GM21576 (cell line): ENCODE data around the gene TNFAIP3.
A peak's percentile ranks its signal among the peaks of the same experiment; 100 is the strongest.
"Not testable (repeated sequence)": the region's sequence is repeated elsewhere in the genome, so short reads cannot be mapped to it uniquely, and the experiment has no call there.

Experiments
- ATAC-seq: cut with Tn5 transposase; IDR thresholded peaks from one replicate; pipeline ENCODE4 v1.9.1; 2021; ENCODE audit warnings: mild to moderate bottlenecking, moderate library complexity; ENCODE audit not compliant: unreplicated experiment

The TNFAIP3 gene

DNA sequence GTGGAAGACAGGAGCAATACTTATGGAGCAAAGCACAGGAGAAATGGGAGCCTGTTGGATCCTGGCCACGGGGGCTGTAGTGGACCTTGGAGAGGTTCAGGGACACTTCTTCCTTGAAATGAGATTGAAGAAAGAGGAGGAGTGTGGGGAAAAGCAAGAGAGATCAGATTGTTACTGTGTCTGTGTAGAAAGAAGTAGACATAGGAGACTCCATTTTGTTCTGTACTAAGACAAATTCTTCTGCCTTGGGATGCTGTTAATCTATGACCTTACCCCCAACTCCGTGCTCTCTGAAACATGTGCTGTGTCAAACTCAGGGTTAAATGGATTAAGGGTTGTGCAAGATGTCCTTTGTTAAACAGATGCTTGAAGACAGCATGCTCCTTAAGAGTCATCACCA lies 22.7 kb upstream of the TNFAIP3 start:
- ATAC-seq: not testable (repeated sequence)

DNA sequence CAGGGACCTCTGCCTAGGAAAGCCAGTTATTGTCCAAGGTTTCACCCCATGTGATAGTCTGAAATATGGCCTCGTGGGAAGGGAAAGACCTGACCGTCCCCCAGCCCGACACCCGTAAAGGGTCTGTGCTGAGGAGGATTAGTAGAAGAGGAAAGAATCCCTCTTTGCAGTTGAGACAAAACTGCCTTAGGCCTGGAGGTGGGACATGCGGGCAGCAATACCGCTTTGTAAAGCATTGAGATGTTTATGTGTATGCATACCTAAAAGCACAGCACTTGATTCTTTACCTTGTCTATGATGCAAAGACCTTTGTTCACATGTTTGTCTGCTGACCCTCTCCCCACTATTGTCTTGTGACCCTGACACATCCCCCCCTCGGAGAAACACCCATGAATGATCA lies 22.3 kb upstream of the TNFAIP3 start:
- not testable (repeated sequence) for ATAC-seq

DNA sequence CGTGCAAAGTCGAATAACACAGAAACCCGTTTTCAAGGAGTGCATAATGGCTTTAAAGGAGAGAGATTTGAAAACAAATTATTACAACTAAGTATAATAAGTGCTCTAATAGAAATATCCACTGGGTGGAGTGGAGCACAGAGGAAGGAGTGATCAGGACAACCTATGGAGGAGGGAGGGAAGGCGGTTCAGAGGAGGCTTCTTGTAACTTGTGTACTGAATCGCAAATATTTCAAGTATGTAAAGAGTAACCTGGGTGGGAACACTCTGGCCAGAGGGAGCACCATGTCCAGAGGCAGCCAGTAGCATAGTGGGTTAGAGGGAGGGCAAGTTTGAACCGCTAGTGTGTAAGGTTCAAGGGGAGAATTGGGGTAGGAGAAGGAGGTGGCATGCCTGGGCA lies 21.6 kb upstream of the TNFAIP3 start:
- ATAC-seq: no peak

DNA sequence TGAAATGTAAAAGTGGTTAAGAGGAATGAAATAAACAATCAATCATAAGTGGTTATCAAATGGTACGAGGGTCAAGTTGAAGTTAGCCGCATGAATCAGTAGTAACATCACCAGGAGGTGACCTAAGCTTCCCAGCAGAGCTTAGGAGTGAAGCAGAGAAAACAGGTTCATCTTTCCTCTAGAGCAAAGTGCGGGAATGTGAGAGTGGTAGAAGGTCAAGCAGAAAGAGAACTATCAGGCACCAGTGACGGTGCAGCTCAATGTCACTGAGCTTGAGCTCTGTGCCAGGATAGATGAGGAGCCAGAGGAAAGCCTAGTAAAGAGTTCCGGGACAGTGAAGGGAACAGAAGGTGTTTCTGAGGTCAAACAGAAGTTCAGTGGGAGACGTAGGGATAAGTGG lies 20.8 kb upstream of the TNFAIP3 start:
- ATAC-seq: no peak

DNA sequence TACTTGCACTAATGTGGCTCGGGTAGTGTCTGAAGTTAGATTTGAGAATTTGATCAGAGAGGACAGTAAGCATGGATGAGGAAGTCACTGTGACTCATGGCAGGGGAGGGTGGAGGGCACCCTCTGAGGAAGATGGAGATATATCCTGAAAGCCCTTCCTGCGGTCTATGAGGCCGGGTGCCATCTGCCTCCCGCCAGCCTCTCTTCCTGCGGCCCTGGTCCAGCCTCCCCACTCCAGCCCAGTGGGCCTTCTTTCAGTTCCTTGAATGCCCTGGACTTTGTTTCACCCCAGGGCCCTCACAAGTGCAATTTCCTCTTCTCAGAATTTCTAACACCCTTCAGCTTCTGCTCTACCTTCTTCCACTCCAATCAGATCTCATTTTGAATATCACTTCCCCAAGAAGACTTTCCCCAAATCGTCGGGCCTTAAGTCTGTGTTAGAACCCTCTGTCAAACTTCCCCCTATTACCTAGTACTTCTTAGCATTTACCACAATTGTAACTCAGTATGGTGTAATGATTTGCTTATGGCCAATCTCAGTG lies 20.2 kb upstream of the TNFAIP3 start:
- peak; percentile 56 for ATAC-seq

DNA sequence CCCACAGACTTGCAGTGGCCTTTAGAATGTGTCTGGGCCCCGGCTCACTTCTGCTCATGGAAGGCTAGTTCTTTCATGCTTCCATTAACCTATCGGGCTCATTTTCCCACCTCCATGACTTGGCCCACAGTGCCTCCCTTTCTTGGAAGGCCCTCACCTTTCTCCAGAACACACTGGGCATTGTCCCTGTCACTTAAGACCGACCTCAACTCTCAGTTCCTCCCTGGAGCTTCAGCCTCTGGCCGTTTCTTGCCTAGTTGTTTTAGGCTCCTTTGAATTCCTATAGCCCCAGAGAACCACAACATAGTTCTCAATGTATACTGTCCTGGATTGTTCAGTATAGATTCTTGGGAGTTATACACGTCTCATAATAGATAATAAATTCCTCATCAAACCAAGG lies 19.3 kb upstream of the TNFAIP3 start:
- ATAC-seq: no peak

DNA sequence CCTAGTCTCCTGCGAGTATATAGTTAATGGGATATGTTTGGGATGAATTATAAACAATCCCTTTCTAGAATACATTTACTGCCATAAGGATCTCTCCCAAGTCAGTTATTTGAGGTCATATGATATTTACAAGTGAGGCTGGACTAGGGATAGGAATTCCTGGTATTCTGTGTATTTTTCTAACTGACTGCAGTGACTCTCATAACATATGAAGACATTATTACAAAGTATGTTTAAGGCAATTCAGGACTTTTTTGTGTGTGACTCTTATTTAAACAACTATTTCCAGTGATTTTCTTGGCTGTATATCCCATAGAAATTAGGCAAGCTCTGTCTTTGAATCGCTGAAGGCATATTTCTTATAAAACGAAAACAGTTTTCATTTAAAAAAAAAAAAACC lies 18.4 kb upstream of the TNFAIP3 start:
- ATAC-seq: no peak

DNA sequence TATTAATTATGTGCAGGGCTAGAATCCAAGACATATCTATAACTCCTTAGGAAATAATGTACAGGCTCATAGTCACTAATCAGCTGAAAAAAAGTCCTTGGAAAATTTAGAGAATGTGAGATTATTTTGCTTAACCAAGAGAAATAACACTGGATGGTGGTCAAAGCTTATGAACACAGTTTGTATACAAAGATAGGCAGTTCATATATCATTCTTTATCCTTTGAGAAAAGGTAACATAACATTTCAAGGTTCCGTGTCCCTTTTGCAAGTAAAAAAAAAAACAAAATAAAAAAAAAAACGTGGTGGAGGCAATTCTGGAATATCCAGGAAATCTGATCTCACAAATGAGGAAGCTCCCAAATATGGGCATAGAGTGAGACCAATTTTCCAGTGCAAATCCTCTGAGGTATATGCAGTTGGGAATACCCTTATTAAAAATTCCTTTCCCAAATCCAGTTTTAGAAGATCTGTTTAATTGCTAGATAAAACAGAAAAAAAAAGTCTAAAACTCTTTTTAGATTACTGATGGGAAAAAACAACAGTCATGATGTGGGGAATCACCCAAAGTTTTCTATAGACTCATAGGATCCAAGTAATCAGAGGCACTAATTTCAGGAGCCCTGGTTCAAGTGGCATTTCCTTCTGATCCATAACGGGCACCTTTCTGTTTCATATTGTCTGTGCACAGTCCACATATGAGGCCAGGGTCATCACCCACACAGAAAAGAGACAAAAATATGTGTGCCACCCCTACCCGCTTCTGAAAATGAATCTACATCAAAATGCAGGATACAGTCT lies 17.7 kb upstream of the TNFAIP3 start:
- ATAC-seq: no peak

DNA sequence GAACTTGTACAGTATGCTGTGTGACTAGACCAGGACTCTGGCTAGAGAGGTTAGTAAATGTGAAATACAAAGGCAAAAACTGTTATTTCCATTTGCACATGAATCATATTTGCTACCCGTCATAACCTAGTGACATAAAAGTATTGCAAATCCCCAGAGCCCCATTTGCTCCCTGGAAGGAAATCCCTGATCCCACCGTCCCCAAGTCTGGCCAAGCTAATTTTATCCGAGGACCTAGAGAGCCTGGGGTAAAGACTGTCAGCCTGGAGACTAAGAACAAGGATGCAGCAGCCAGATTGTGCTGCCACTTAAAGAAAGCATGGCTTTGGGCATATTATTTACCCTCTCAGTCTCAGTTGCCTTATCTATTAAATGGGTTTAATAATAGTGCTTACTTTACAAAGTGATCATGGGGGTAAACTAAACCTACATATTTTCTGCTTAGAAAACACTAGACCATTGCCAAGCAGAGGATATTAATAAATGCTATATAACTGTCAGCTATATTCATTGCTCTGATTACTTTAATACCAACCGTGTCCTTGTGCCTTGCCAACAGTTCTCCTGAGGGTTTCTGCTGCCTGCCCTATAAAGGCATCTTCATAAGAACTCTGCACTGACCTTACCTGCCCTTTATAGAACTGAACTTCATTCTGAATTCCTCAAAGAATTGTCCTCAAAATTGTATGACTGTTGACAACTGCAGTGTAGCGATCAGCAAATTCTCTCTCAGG lies 16.9 kb upstream of the TNFAIP3 start:
- no peak for ATAC-seq

DNA sequence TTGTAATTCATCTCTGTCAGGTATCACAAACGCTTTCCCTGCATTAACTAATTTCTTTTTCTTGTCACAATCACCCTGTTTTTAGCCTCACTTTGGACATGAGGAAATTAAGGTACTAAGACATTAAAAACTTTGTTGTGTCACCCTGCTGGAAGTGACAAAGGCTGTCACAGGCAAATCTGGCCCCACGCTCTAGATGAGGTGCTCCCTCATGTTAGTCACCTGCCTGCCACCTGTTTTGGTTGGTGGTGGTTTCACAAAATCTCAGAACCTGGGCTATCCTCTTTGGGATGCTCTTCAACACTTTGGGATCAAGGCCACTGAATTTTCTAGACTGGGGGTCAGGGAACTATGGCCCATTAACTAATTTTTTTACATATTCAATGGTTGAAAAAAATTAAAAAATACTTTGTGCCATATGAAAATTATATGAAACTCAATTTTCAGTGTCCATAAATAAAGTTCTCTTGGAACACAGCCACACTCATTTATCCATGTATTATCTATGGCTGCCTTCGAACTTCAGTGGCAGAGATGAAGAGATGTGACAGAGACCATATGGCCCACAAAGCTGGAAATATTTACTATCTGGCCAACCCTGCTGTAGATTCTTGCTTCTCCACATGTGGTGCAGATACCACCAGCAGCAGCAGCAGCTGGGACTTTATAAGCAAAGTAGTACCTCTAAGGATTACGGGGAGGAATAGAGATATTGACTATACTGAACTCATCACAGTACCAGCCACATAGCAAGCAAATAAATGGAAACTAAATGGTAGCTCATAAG lies 16.1 kb upstream of the TNFAIP3 start:
- ATAC-seq: no peak

DNA sequence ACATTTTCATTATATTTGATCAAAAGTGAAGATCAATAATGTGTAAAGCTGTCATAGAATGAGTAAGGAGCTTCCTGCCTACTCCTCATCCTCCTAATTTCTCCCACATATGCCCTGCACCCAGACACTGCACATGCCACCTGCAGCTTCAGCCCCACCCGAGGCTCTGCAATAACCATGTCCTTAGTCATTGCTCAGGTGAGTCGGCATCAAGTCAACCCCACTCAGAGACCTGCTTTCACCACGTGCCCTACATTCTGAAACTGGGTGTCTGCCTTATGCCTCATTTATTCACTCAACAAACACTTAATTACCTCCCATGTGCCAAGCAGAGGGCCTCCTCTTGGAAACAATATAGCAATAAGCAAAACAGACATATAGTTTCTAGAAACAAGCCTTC lies 15.4 kb upstream of the TNFAIP3 start:
- no peak for ATAC-seq

DNA sequence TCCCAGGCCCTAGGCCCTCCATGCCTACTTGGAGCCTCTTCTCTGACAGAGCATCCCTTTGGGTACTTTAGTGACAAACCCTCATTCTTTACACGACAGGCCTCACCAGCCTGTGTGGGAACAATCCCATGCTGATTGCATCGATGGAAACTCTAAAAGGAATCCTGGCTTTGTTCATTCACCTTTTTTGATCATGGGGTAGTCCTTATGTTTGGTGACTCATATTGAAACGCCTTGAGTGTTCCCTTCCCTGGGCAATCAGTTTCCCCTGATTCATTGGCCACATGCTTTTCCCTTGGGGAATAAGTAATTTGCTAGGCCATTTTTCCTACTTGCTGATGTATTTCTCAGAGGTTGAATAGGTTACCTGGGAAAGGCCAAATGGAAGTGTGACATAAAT lies 14.7 kb upstream of the TNFAIP3 start:
- no peak for ATAC-seq

DNA sequence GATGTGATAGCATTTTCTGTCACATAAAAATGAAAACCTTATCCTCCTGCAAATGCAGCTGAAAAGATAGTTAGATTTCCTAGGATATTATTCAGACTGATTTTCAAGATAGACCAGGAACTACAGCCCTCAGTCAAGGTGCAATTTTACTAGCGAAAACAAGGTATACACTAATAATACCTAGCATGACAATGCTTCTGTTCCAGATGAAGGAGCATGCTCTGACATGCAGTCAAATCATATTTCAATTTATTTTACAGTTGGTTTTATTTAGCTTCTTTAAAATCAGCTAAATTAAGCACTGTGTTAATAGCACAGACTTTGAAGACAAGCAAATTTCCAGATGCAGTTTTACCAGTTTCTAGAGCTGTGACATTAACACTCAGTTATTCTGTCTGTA lies 14.2 kb upstream of the TNFAIP3 start:
- no peak for ATAC-seq

DNA sequence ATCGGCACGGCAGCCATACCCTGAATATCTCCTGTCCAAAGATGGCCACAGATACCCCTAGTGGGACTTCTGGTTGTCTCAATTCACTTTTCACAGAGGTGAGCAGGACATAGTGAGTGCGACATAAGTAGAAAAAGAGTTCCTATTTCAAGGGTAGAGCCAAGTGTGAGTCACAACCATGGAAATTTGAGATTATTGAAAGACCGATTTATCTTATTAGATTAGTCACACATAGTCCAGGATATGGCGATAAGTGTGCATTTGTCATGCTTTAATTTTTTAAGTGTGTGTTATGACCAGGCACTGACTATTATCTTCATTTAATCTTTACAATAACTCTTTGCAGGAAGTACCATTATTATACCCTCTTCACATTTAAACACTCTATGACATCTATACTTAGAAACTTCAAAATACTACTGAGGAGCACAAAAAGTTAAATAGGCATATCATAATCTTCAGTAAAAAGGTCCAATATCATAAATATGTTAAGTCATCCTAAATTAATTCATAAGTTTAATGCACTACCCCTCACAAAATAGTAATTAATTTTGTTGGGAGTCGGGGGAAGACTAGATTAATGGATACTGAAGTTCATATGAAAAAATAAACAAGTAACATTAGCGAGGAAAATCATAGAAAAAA lies 13.4 kb upstream of the TNFAIP3 start:
- no peak for ATAC-seq

DNA sequence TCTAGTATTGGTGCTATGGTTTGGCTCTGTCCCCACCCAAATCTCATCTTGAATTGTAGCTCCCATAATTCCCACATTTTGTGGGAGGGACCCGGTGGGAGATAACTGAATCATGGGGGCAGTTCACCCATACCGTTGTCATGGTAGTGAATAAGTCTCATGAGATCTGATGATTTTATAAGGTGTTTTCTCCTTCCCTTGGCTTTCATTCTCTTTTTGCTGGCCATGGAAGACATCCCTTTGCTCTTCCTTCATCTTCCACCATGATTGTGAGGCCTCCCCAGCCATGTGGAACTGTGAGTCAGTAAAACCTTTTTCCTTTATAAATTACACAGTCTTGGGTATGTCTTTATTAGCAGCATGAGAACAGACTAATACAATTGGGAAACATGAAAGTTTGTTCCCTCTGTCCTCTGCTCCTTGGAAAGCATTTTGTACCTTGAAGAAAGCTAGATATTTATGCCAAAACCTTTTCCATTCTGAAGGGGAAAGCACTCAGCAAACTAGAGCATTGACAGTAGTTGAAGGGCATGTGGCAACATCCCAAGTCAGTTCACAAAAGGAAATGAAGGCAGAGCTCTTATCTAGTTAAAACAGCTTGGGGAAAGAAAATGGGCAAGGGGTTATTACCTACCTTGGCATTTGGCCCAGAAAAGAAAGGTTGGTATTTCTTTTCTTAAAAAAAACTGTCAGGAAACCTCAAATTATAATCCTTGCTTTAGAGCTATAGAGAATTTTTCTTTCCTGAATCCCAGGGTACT lies 10.7 kb upstream of the TNFAIP3 start:
- no peak for ATAC-seq

DNA sequence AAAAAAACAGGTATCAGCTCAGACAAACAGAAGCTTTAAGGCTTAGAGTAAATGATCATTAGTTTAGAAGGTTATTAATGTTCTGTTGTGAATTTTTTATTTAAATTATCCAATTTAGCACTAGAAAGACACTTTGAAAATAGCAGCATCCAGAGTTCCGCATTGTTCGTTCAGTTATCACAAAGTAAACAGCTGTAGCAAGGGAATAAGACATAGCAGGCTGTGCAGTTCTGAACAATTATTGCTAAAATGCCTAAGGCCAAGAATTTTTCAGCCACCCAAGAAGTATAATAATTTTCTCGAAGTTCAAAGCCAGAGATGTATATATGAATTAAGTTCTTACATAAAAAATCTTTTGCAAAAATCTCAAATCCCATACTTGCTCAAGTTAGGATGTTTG lies 8.0 kb upstream of the TNFAIP3 start:
- ATAC-seq: no peak

DNA sequence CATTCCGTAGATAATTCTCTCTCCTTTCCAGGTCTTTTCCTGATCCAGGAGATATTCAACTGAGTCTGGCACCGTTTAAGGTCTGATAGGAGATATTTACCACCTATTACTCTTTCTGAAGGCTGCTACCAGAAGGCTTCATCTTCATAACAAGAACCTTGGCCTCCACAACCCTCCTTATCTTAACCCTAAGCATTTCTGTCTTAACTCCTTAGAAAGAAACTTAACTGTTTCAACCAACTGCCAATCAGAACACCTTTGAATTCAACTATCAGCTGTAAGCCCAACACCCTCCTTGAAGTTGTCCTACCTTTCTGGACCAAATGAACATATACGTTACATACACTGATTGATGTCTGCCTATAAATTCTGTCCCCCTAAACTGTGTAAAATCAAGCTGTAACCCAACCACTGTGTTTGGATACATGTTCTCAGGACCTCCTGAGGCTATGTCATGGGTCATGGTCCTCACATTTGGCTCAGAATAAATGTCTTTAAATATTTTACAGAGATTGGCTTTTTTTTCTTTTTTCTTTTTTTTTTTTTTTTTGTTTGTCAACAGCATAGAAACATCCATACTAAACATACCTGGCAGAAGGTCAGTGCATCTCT lies 6.6 kb upstream of the TNFAIP3 start:
- no peak for ATAC-seq

DNA sequence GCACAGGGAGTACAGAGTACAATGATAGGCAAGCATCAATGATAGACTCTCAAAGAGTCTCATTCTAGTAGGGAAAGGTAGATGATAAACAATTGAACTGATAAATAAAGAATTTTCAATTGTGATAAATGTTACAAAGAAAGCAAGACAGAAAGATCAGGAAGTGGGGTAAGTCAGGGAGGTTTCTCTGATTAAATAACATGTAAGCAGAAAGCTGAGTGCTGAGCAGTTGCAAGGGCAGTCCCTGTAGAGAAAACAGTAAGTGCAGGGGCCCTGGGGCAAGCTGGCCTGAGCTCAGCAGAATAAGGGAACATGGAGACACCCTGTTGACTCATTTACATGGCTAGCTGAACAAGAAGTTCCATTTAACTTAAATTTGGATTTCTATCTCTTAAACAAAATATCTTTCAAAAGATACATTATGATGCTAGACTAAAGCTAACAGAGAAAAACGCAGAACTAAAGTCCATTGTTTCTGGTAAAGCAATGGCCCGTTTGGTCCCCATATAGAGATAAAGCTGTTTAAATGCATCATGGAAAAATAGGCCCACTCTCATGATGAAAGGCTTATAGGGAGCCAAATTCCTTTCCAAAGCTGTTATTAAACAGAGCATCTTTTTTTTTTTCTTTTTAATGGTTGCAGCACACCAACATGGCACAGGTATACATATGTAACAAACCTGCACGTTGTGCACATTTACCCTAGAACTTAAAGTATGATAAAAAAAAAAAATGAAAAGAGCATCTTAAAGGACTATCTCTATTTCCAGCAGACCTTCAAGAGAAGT lies 5.3 kb upstream of the TNFAIP3 start:
- no peak for ATAC-seq
